Activated CD8-positive, alpha-beta T cell treated with anti-CD3 and anti-CD28 coated beads for 36 hours (primary cell): ENCODE data around the gene CIAO3. TPM values are rescaled to one million over a fixed set of nuclear protein-coding genes. Genes with fewer than 3 reads are reported as not detected.

ENCODE experiments used
- ATAC-seq: fragments of 200-7000 bp; cut with Tn5 transposase; one replicate; pipeline ENCODE4 v1.10.0; 2021; ENCODE audit warnings: mild to moderate bottlenecking, moderate library complexity
- CTCF ChIA-PET: fragments of 350-600 bp; sonication (Branson Sonifier 250); formaldehyde crosslinking; loops from one replicate; lab custom pipeline; 2021; ENCODE audit warnings: antibody characterized with exemption; lab: Charles Lee
- POLR2A ChIA-PET: fragments of 350-600 bp; sonication (Branson Sonifier 250); formaldehyde crosslinking; loops from one replicate; lab custom pipeline; 2021; ENCODE audit warnings: antibody characterized with exemption; lab: Charles Lee
- DNase-seq: peaks from one replicate; pipeline ENCODE4 v3.0.0-alpha.2; 2020
- H3K27ac Mint-ChIP-seq: one replicate; pipeline ENCODE4 v1.8.0; 2021; ENCODE audit warnings: mild to moderate bottlenecking, mixed read lengths
- H3K27me3 Mint-ChIP-seq: one replicate; pipeline ENCODE4 v1.8.0; 2021; ENCODE audit warnings: mixed read lengths
- H3K36me3 Mint-ChIP-seq: one replicate; pipeline ENCODE4 v1.8.0; 2021; ENCODE audit warnings: low read depth, mixed read lengths
- H3K4me1 Mint-ChIP-seq: one replicate; pipeline ENCODE4 v1.8.0; 2021; ENCODE audit warnings: low read depth, mixed read lengths
- H3K4me3 Mint-ChIP-seq: one replicate; pipeline ENCODE4 v1.8.0; 2021; ENCODE audit warnings: mild to moderate bottlenecking, moderate library complexity, mixed read lengths
- H3K9me3 Mint-ChIP-seq: one replicate; pipeline ENCODE4 v1.8.0; 2021; ENCODE audit warnings: mixed read lengths
- CTCF ChIP-seq: fragments of 200-600 bp; IDR thresholded peaks from one replicate; pipeline ENCODE4 v1.8.0; 2022; ENCODE audit warnings: antibody characterized with exemption, mild to moderate bottlenecking
- intact Hi-C: fragments of 100-400 bp; cut with micrococcal nuclease; formaldehyde crosslinking; loops from one replicate; pipeline ENCODE4 v1.10.0; 2022
- total RNA-seq, 2 experiments: library from RNA; stranded (reverse); gene quantifications; one replicate each; pipeline ENCODE4 v1.2.3, GENCODE V29; 2021

Gene CIAO3
- total RNA-seq, 2 experiments from 2014 or later, result 21.3 to 25.0 TPM

- H3K4me1 Mint-ChIP-seq, result peaks cover 2% of the 10 kb centered on the region
- no peaks in the 10 kb centered on the region for H3K36me3 Mint-ChIP-seq
- ChIA-PET POLR2A (no interaction called here), CTCF (no interaction called here)
- no peak for TF ChIP-seq CTCF
- ATAC-seq (no peak), DNase-seq (no peak)
- no peak within 1 kb of the TSS for H3K4me3 Mint-ChIP-seq
- intact Hi-C loops, result no loop called here
- peaks cover 60% of the 10 kb centered on the region for H3K27me3 Mint-ChIP-seq
- H3K27ac Mint-ChIP-seq, result no peak within 1 kb of the TSS
- H3K9me3 Mint-ChIP-seq, result no peaks in the 10 kb centered on the region
Observed at GRCh38 chr16:705431-706188, 35.2 kb downstream of the CIAO3 start, which contains the start of gene FBXL16. TSS of gene FBXL16 (minus strand) at chr16:705801. CDS start at chr16:697405, 8,396 bp downstream.

- POLR2A ChIA-PET, result interaction anchor here (1.0 to 1.2 kb wide), 2 partner anchors 9 to 98 kb away, joined by 3 to 5 read pairs; no protein-coding TSS in a partner anchor
- H3K27me3 Mint-ChIP-seq, result peaks cover 58% of the 10 kb centered on the region
- ATAC-seq (no peak), DNase-seq (no peak)
- CTCF ChIA-PET, result interaction anchor here (0.9 to 2.1 kb wide), 4 partner anchors 8 to 17 kb away, joined by 3 to 13 read pairs (median 4); partner anchors contain the start of gene METRN
- H3K4me1 Mint-ChIP-seq, result peaks cover 2% of the 10 kb centered on the region
- H3K9me3 Mint-ChIP-seq, result no peaks in the 10 kb centered on the region
- intact Hi-C loops, result no loop called here
- H3K27ac Mint-ChIP-seq, result no peak overlapping the region
- no peak for TF ChIP-seq CTCF
- H3K36me3 Mint-ChIP-seq, result no peaks in the 10 kb centered on the region
- no peak overlapping the region for H3K4me3 Mint-ChIP-seq
Observed at GRCh38 chr16:704552-705380, 36.0 kb downstream of the CIAO3 start.

DNA sequence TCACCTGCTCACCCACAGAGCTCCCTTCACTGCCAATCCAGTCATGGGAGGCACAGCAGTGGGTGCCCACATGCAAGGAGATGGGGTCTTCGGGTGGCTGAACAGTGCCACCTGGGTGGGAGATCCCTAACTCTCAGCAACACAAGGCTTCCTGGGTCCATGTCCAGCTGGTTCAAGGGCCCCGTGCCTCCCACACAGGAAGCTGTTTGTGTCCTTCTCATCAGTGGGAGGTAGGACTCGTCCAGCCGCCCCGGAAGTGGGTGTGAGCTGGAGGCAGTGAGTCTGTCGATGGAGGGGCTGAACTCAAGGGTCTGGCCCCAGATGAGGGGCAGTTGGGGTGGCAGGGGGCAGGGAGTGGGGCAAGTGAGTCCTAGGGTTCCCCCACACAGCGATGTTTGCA, 36.8 kb downstream of the CIAO3 start:
- TF ChIP-seq CTCF, result no peak
- Mint-ChIP-seq H3K27ac (no peak overlapping the region), H3K4me1 (peaks cover 4% of the 10 kb centered on the region), H3K4me3 (no peak overlapping the region), H3K36me3 (no peaks in the 10 kb centered on the region), H3K27me3 (peaks cover 53% of the 10 kb centered on the region), H3K9me3 (no peaks in the 10 kb centered on the region)
- POLR2A ChIA-PET, result interaction anchor here (1.0 to 1.2 kb wide), 2 partner anchors 9 to 99 kb away, joined by 3 to 5 read pairs; no protein-coding TSS in a partner anchor
- CTCF ChIA-PET, result interaction anchor here (0.9 to 2.1 kb wide), 7 partner anchors 9 to 81 kb away, joined by 3 to 13 read pairs (median 3); partner anchors contain the start of gene METRN
- no peak for ATAC-seq
- no peak for DNase-seq
- intact Hi-C loops, result no loop called here

- no peak for TF ChIP-seq CTCF
- CTCF ChIA-PET, result interaction anchor here (1.0 to 2.1 kb wide), 7 partner anchors 9 to 82 kb away, joined by 3 to 13 read pairs (median 3); partner anchors contain the start of gene METRN
- H3K27me3 Mint-ChIP-seq, result peaks cover 48% of the 10 kb centered on the region
- ATAC-seq (no peak), DNase-seq (no peak)
- H3K4me1 Mint-ChIP-seq, result peaks cover 4% of the 10 kb centered on the region
- no peaks in the 10 kb centered on the region for H3K9me3 Mint-ChIP-seq
- H3K27ac Mint-ChIP-seq, result no peak overlapping the region
- no peak overlapping the region for H3K4me3 Mint-ChIP-seq
- intact Hi-C loops, result no loop called here
- POLR2A ChIA-PET, result interaction anchor here (1.0 to 1.2 kb wide), 2 partner anchors 8 to 100 kb away, joined by 3 to 5 read pairs; no protein-coding TSS in a partner anchor
- no peaks in the 10 kb centered on the region for H3K36me3 Mint-ChIP-seq
Observed at GRCh38 chr16:703406-703805, 37.4 kb downstream of the CIAO3 start.
